ENCODE data around the gene PLAU. TPM values are rescaled to one million over a fixed set of nuclear protein-coding genes. Genes with fewer than 3 reads are reported as not detected.

PLAU gene
- total and polyA plus RNA-seq, 2 donors (not counting 3 experiments of a cell fraction or from before 2014, with no cell fraction given) = 23.6 to 34.9 TPM

DNA sequence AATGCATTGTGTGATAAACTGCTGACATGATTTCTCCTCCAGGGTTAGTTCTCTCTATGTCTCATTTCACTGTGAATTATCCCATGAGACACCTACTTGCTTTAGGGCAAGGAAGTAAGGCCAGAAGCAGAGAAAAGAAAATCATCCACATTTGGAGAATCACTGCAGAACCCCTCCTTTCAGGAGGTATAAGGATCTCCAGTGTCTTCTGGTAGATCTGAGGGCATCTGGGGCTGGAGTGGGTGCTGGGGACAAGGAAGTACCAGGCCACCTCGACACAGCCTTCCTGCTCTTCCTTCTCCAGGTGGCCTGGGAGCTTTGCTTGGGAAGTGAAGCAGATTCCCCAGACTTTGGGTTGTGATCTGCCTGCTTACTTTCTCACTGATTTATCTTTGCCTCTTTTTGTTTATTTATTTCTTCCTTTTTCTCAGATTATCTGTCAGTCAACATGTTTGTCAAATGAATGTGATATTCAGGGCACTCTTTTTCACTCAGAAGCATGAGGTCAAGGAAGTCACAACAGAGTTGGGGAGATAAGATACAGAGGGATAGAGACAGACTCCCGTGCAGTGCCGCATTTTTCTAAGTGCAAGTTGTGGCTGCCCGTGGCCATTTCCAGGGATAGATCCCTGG lies 24.2 kb upstream of the PLAU start:
- intact Hi-C loops (cut with micrococcal nuclease) = loop anchor here (1.0 to 2.0 kb wide), 9 partner anchors 20 to 348 kb away; no protein-coding TSS in a partner anchor
- peaks cover 26% of the 10 kb centered on the region for H3K4me1 ChIP-seq (ENCODE audit: control insufficient read depth, extremely low read depth, insufficient read depth, low read length)
- ChIA-PET CTCF (interaction anchor here (0.6 to 14.6 kb wide), 56 partner anchors 8 to 1211 kb away, joined by 3 to 439 read pairs (median 6); partner anchors contain the start of genes CAMK2G, PLAU and VCL), POLR2A (interaction anchor here (0.8 to 2.7 kb wide), 10 partner anchors 11 to 193 kb away, joined by 3 to 13 read pairs (median 4); partner anchors contain the start of gene VCL)
- H4K20me1 ChIP-seq (replicated peaks; ENCODE audit: control insufficient read depth, extremely low read depth, insufficient read depth, low read length) = no peaks in the 10 kb centered on the region
- no peak for TF ChIP-seq JUN (IDR thresholded peaks at IDR 0.05; ENCODE audit: borderline replicate concordance, insufficient read depth, insufficient read length, low read depth)
- no peak for TF ChIP-seq POLR2A (IDR thresholded peaks at IDR 0.05; ENCODE audit: low read depth, low read length)
- TF ChIP-seq MYC (IDR thresholded peaks at IDR 0.05; ENCODE audit: low read depth, low read length) = no peak
- TF ChIP-seq, protein P1, sequence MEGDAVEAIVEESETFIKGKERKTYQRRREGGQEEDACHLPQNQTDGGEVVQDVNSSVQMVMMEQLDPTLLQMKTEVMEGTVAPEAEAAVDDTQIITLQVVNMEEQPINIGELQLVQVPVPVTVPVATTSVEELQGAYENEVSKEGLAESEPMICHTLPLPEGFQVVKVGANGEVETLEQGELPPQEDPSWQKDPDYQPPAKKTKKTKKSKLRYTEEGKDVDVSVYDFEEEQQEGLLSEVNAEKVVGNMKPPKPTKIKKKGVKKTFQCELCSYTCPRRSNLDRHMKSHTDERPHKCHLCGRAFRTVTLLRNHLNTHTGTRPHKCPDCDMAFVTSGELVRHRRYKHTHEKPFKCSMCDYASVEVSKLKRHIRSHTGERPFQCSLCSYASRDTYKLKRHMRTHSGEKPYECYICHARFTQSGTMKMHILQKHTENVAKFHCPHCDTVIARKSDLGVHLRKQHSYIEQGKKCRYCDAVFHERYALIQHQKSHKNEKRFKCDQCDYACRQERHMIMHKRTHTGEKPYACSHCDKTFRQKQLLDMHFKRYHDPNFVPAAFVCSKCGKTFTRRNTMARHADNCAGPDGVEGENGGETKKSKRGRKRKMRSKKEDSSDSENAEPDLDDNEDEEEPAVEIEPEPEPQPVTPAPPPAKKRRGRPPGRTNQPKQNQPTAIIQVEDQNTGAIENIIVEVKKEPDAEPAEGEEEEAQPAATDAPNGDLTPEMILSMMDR (IDR thresholded peaks at IDR 0.05; ENCODE audit: extremely low read depth in 1 of 2, insufficient read depth in 1 of 2, low read depth in 1 of 2, low read length in 2 of 2) = no peak
- no peak for TF ChIP-seq POLR2AphosphoS5 (IDR thresholded peaks at IDR 0.05; ENCODE audit: insufficient read depth, low read depth, low read length)
- TF ChIP-seq GATA2 (IDR thresholded peaks at IDR 0.05; ENCODE audit: insufficient read depth, insufficient read length, low read depth, low read length) = peak; percentile 26
- no peaks in the 10 kb centered on the region for H3K27me3 ChIP-seq (ENCODE audit: control insufficient read depth in 2 of 2, insufficient read depth in 2 of 2, low read length in 2 of 2)
- DNase-seq (ENCODE audit: low read depth, low spot score) (no peak), FAIRE-seq (no peak)
- H3K36me3 ChIP-seq (ENCODE audit: control insufficient read depth in 2 of 2, extremely low read depth in 1 of 2, insufficient read depth in 2 of 2, low read length in 2 of 2) = no peaks in the 10 kb centered on the region
- H3K27ac ChIP-seq (ENCODE audit: insufficient read depth, low read depth, low read length) = peak overlapping the region; percentile 88
- H3K79me2 ChIP-seq (ENCODE audit: control insufficient read depth, insufficient read depth, low read length) = no peaks in the 10 kb centered on the region
- peak overlapping the region; percentile 54 for H3K9ac ChIP-seq (replicated peaks; ENCODE audit: extremely low read depth, insufficient read depth, low read length)
- BruUV-seq (replicated peaks) = no TSS peak
- peak overlapping the region; percentile 60 for H3K4me2 ChIP-seq (ENCODE audit: insufficient read depth, low read length)
- H2AFZ ChIP-seq (ENCODE audit: low read depth, low read length) = peak overlapping the region; percentile 77
- H3K4me3 ChIP-seq (replicated peaks in 1 of 3; ENCODE audit: insufficient read depth in 1 of 3, low read depth in 1 of 3, low read length in 3 of 3) = no peak overlapping the region
- H3K9me3 ChIP-seq (replicated peaks; ENCODE audit: control insufficient read depth, insufficient read depth, low read length) = no peaks in the 10 kb centered on the region
- H3K9me1 ChIP-seq (replicated peaks; ENCODE audit: control insufficient read depth, extremely low read depth, insufficient read depth, low read length) = no peaks in the 10 kb centered on the region
- dilution Hi-C loops (cut with MboI; ENCODE audit: extremely low pct_ligation_motif_present, low sequenced_read_pairs) = no loop called here
